Panc1 (cell line): Measurements from ENCODE around the gene EVC. TPM values are rescaled to one million over a fixed set of nuclear protein-coding genes. Genes with fewer than 3 reads are reported as not detected.

ENCODE experiments used
- ATAC-seq: fragments of 200-7000 bp; cut with Tn5 transposase; 2 replicates; pipeline ENCODE4 v1.9.1; 2020; ENCODE audit warnings: mild to moderate bottlenecking, moderate library complexity
- BruUV-seq: library from RNA; stranded (reverse); fragments of 400-500 nt; replicated peaks from 2 replicates; lab custom pipeline; 2021; lab: Mats Ljungman, UMichigan
- CTCF ChIA-PET: fragments of 300-600 bp; sonication (Branson Sonifier 250); formaldehyde crosslinking; loops from one replicate; lab custom pipeline; 2022; ENCODE audit warnings: antibody characterized with exemption; lab: Charles Lee
- POLR2A ChIA-PET: fragments of 300-600 bp; sonication (Branson Sonifier 250); formaldehyde crosslinking; loops from one replicate; lab custom pipeline; 2022; ENCODE audit warnings: antibody characterized with exemption; lab: Charles Lee
- DNase-seq: peaks from one replicate; pipeline ENCODE4 v3.0.0-alpha.2; 2010; ENCODE audit warnings: low read depth, low spot score
- H3K27ac ChIP-seq: 2 replicates; pipeline ENCODE4 v1.5.1; 2011; ENCODE audit warnings: mild to moderate bottlenecking, low read length, inconsistent platforms
- H3K27me3 ChIP-seq: fragments of 200-500 bp; sonication (Bioruptor generic); 2 replicates; pipeline ENCODE4 v1.6.0; 2014; ENCODE audit warnings: low read length, inconsistent platforms; ENCODE audit not compliant: control insufficient read depth, insufficient read depth
- H3K36me3 ChIP-seq: fragments of 200-500 bp; sonication (Bioruptor generic); 2 replicates; pipeline ENCODE4 v1.5.1; 2014; ENCODE audit warnings: inconsistent platforms, mild to moderate bottlenecking, low read length, moderate library complexity; ENCODE audit not compliant: control insufficient read depth, insufficient read depth
- H3K4me1 ChIP-seq: 2 replicates; pipeline ENCODE4 v1.5.1; 2011; ENCODE audit warnings: inconsistent platforms, mild to moderate bottlenecking, low read length, moderate library complexity; ENCODE audit not compliant: control insufficient read depth, insufficient read depth
- H3K4me3 ChIP-seq, 2 experiments: 2 replicates each; pipeline ENCODE4 v1.5.1; 2011 to 2012; ENCODE audit warnings: low read depth in 2 of 2, low read length in 2 of 2, mild to moderate bottlenecking in 2 of 2, inconsistent platforms in 1 of 2, moderate library complexity in 1 of 2
- H3K9me3 ChIP-seq: fragments of 200-500 bp; sonication (Bioruptor generic); 2 replicates; pipeline ENCODE4 v1.5.1; 2014; ENCODE audit warnings: low read depth, mild to moderate bottlenecking, inconsistent platforms, low read length, moderate library complexity; ENCODE audit not compliant: control insufficient read depth, insufficient read depth
- CTCF ChIP-seq: fragments of 450-650 bp; IDR thresholded peaks from 2 replicates; pipeline ENCODE4 v1.5.1; 2017; ENCODE audit warnings: mild to moderate bottlenecking
- POLR2AphosphoS5 ChIP-seq: IDR thresholded peaks from 2 replicates; pipeline ENCODE4 v1.6.1; 2012; ENCODE audit warnings: mild to moderate bottlenecking, low read depth, low read length, moderate library complexity
- REST ChIP-seq, 2 experiments: IDR thresholded peaks; 2 replicates each; pipeline ENCODE4 v1.6.1; 2011 to 2012; ENCODE audit warnings: low read depth in 2 of 2, control low read depth in 1 of 2, low read length in 1 of 2, mild to moderate bottlenecking in 1 of 2, moderate library complexity in 1 of 2; ENCODE audit not compliant: insufficient read depth in 1 of 2
- SIN3A ChIP-seq: IDR thresholded peaks from 2 replicates; pipeline ENCODE4 v1.6.1; 2012; ENCODE audit warnings: low read depth, mild to moderate bottlenecking, low read length, moderate library complexity, borderline replicate concordance; ENCODE audit not compliant: insufficient read depth
- TCF7L2 ChIP-seq: IDR thresholded peaks from 2 replicates; pipeline ENCODE4 v1.6.1; 2011; ENCODE audit warnings: mild to moderate bottlenecking, low read depth, low read length, inconsistent platforms
- in situ Hi-C: cut with HindIII; loops from 2 replicates; pipeline ENCODE4 v1.10.0; 2016; ENCODE audit warnings: low sequenced_read_pairs, low pct_unique_long_range_greater_than_20kb
- intact Hi-C: fragments of 100-400 bp; cut with micrococcal nuclease; formaldehyde crosslinking; loops from one replicate; pipeline ENCODE4 v1.10.0; 2022; ENCODE audit not compliant: unreplicated experiment
- total RNA-seq: library from RNA; stranded (reverse); gene quantifications from one replicate; pipeline ENCODE4 v1.2.1, GENCODE V29; 2021; ENCODE audit not compliant: unreplicated experiment

Gene EVC
- total RNA-seq, 1 experiment from 2014 or later, result 12.1 TPM

DNA sequence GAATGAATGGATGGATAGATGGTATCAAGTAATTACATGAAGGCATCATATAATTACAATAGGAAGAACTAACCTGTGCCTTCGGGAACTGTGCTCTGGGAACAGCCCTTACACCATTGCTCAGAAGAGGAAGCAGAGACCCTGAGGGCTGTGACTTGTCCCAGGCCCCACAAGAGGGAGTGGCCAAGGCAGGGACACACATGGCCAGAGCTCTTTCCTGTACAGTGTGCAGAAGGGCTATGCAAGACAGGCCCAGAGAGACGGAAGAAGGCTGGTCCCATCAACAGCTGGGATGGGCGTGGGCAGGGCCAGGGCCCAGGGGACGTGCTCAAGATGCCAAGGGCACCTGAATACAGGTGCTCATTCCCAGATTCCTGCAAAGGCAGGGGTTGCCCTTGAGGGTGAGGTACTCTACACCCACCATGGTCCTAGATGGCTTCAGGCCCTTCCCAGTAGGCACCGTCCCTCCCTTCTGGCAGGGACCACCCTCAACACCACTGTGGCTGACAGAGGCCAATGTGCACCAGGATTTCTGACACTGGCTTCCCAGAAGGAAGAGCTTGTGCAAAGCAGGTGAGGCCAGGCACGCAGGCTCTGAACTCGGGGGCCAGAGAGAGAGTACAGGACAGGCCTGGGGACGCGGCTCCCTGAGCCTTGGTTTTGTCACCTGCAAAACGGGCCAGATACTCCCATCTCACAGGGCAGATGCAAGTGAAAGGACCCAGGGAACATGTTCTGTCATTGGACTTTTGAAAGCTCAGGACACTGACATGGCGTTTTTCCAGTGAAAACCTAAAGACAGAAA is 4.3 kb upstream of the EVC start:
- Histone ChIP-seq H3K27ac (no peak overlapping the region), H3K4me1 (peaks cover 4% of the 10 kb centered on the region; the same call in 1 of the 2 replicates), H3K4me3 (no peak overlapping the region), H3K9me3 (no peaks in the 10 kb centered on the region), H3K36me3 (no peaks in the 10 kb centered on the region), H3K27me3 (no peaks in the 10 kb centered on the region)
- ATAC-seq (no peak), DNase-seq (no peak)
- BruUV-seq, result no TSS peak
- intact Hi-C loops (no loop called here), in situ Hi-C loops (no loop called here)
- CTCF ChIA-PET, result no interaction called here
- TF ChIP-seq TCF7L2 (no peak), CTCF (no peak), POLR2AphosphoS5 (no peak), SIN3A (no peak), REST (IDR thresholded peaks at IDR 0.05; ENCODE audit: insufficient read depth in 1 of 2, low read depth in 2 of 2, low read length in 1 of 2) (no peak)
- POLR2A ChIA-PET, result no interaction called here

- Histone ChIP-seq H3K27ac (no peak overlapping the region), H3K27me3 (no peaks in the 10 kb centered on the region), H3K4me1 (peaks cover 8% of the 10 kb centered on the region), H3K36me3 (no peaks in the 10 kb centered on the region), H3K4me3 (no peak overlapping the region), H3K9me3 (no peaks in the 10 kb centered on the region)
- DNase-seq (no peak), ATAC-seq (no peak)
- no peak for TF ChIP-seq REST (IDR thresholded peaks at IDR 0.05; ENCODE audit: insufficient read depth in 1 of 2, low read depth in 2 of 2, low read length in 1 of 2)
- no peak for TF ChIP-seq CTCF
- TF ChIP-seq SIN3A, result no peak
- TF ChIP-seq POLR2AphosphoS5, result no peak
- no peak for TF ChIP-seq TCF7L2
- BruUV-seq, result no TSS peak
- POLR2A ChIA-PET, result no interaction called here
- CTCF ChIA-PET, result no interaction called here
- intact Hi-C loops (no loop called here), in situ Hi-C loops (no loop called here)
Observed at GRCh38 chr4:5707366-5707765, 3.6 kb upstream of the EVC start.
